Stimulated activated CD8-positive, alpha-beta memory T cell treated with anti-CD3 and anti-CD28 coated beads, Interleukin-2, amount 100 ng/mL, for 48 hours (primary cell): ENCODE results near the gene LGALS9.
"Not testable (repeated sequence)": the region's sequence is repeated elsewhere in the genome, so short reads cannot be mapped to it uniquely, and the experiment has no call there.

ENCODE experiments used
- DNase-seq, 2 donors: peaks; one replicate each; pipeline ENCODE4 v3.0.0-alpha.2; 2020; ENCODE audit warnings: low read depth in 2 of 2

The LGALS9 gene

DNA sequence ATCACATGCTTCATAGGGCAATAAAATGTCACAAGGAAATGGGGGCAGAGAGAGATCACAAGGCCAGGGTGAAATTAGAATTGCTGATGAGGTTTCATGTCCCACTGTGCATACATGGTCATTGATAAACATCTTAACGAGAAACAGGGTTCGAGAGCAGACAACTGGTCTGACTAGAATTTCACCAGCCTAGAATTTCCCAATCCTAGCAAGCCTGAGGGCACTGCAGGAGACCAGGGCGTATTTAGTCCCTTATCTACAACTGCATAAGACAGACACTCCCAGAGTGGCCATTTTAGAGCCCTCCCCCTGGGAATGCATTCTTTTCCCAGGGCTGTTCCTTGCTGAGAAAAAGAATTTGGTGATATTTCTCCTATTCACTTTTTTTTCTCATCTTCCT is 55.3 kb downstream of the LGALS9 start:
- DNase-seq = not testable (repeated sequence)

DNA sequence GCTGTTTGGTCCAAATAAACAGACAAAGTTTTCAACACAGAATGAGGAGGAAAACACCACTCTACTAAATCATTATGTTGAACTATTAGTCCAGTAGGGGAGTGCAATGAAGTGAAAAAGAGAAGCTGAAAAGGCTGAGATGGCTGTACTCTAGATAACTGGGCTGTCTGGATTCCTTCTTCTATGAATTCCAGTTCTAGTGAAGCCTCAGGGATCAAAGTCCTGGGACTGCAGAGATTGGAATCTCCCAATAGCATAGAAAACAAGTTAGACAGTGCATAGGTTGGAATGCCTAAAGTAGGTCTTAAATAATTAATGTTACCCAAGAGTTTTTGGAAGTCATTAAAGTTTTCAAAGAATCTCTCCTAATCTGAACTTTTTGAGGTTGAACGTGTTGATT is 59.9 kb downstream of the LGALS9 start:
- no peak for DNase-seq

DNA sequence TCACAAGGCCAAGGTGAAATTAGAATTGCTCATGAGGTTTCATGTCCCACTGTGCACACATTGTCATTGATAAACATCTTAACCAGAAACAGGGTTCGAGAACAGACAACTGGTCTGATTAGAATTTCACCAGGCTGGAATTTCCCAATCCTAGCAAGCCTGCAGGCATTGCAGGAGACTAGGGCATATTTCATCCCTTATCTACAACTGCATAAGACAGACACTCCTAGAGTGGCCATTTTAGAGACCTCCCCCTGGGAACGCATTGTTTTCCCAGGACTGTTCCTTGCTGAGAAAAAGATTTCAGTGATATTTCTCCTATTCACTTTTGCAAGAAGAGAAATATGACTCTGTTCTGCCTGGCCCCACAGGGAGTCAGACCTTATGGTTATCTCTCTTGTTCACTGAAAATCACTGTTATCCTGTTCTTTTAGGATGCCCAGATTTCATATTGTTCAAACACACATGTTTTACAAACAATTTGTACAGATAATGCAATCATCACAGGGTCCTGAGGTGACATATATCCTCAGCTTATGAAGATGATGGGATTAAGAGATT is 64.3 kb downstream of the LGALS9 start:
- not testable (repeated sequence) for DNase-seq
